ENCODE measurements around the gene MCRIP2. TPM values are rescaled to one million over a fixed set of nuclear protein-coding genes. Genes with fewer than 3 reads are reported as not detected.

MCRIP2 gene
- 100 to 1,000 TPM in 7 of 9 donors, 10 to 100 TPM in 2; 67.0 to 188 (median 149) TPM for total RNA-seq
- polyA plus RNA-seq = 100 to 1,000 TPM in 2 of 3 donors, 1 to 10 TPM in 1; 7.1 to 253 (median 241) TPM
- long read RNA-seq, donor 1, transcript MCRIP2-203 (6 exons, 1,050 nt) = minor isoform, 8 of 158 reads
- long read RNA-seq, donor 1, transcript MCRIP2-204 (1 exons, 1,728 nt) = minor isoform, 25 of 158 reads
- long read RNA-seq, donor 1, transcript MCRIP2-201 (5 exons, 946 nt) = major isoform, 92 of 158 reads
- long read RNA-seq, donor 1, partial matches to known transcripts = 16 of 158 reads
- long read RNA-seq, donor 1, other reads (novel, unspliced or antisense) = 10 of 158 reads
- long read RNA-seq, donor 2, transcript MCRIP2-204 (1 exons, 1,728 nt) = minor isoform, 23 of 95 reads
- long read RNA-seq, donor 2, transcript MCRIP2-201 (5 exons, 946 nt) = major isoform, 63 of 95 reads
- long read RNA-seq, donor 2, partial matches to known transcripts = 0 of 95 reads
- long read RNA-seq, donor 2, other reads (novel, unspliced or antisense) = 0 of 95 reads
- long read RNA-seq, donor 3, transcript MCRIP2-204 (1 exons, 1,728 nt) = minor isoform, 17 of 79 reads
- long read RNA-seq, donor 3, transcript MCRIP2-201 (5 exons, 946 nt) = major isoform, 56 of 79 reads
- long read RNA-seq, donor 3, partial matches to known transcripts = 0 of 79 reads
- long read RNA-seq, donor 3, other reads (novel, unspliced or antisense) = 0 of 79 reads
- long read RNA-seq, donor 4, transcript MCRIP2-203 (6 exons, 1,050 nt) = minor isoform, 9 of 66 reads
- long read RNA-seq, donor 4, transcript MCRIP2-201 (5 exons, 946 nt) = major isoform, 33 of 66 reads
- long read RNA-seq, donor 4, transcript MCRIP2-206 (5 exons, 1,379 nt) = minor isoform, 16 of 66 reads
- long read RNA-seq, donor 4, partial matches to known transcripts = 4 of 66 reads
- long read RNA-seq, donor 4, other reads (novel, unspliced or antisense) = 4 of 66 reads
- long read RNA-seq, donor 5, transcript MCRIP2-203 (6 exons, 1,050 nt) = minor isoform, 34 of 130 reads
- long read RNA-seq, donor 5, transcript MCRIP2-206 (5 exons, 1,379 nt) = minor isoform, 10 of 130 reads
- long read RNA-seq, donor 5, transcript MCRIP2-204 (1 exons, 1,728 nt) = minor isoform, 10 of 130 reads
- long read RNA-seq, donor 5, transcript MCRIP2-201 (5 exons, 946 nt) = major isoform, 55 of 130 reads
- long read RNA-seq, donor 5, partial matches to known transcripts = 10 of 130 reads
- long read RNA-seq, donor 5, other reads (novel, unspliced or antisense) = 10 of 130 reads
- long read RNA-seq, donor 6, transcript MCRIP2-201 (5 exons, 946 nt) = major isoform, 22 of 33 reads
- long read RNA-seq, donor 6, transcript MCRIP2-206 (5 exons, 1,379 nt) = minor isoform, 7 of 33 reads
- long read RNA-seq, donor 6, partial matches to known transcripts = 1 of 33 reads
- long read RNA-seq, donor 6, other reads (novel, unspliced or antisense) = 0 of 33 reads
- long read RNA-seq, donor 7, transcript MCRIP2-204 (1 exons, 1,728 nt) = minor isoform, 11 of 58 reads
- long read RNA-seq, donor 7, transcript MCRIP2-201 (5 exons, 946 nt) = major isoform, 38 of 58 reads
- long read RNA-seq, donor 7, partial matches to known transcripts = 5 of 58 reads
- long read RNA-seq, donor 7, other reads (novel, unspliced or antisense) = 0 of 58 reads
- long read RNA-seq, donor 8, transcript MCRIP2-204 (1 exons, 1,728 nt) = minor isoform, 25 of 152 reads
- long read RNA-seq, donor 8, transcript MCRIP2-201 (5 exons, 946 nt) = major isoform, 100 of 152 reads
- long read RNA-seq, donor 8, transcript MCRIP2-203 (6 exons, 1,050 nt) = minor isoform, 11 of 152 reads
- long read RNA-seq, donor 8, partial matches to known transcripts = 11 of 152 reads
- long read RNA-seq, donor 8, other reads (novel, unspliced or antisense) = 0 of 152 reads
- long read RNA-seq, donor 9, transcript MCRIP2-204 (1 exons, 1,728 nt) = minor isoform, 9 of 76 reads
- long read RNA-seq, donor 9, transcript MCRIP2-201 (5 exons, 946 nt) = major isoform, 62 of 76 reads
- long read RNA-seq, donor 9, partial matches to known transcripts = 0 of 76 reads
- long read RNA-seq, donor 9, other reads (novel, unspliced or antisense) = 0 of 76 reads
- long read RNA-seq, donor 10, transcript MCRIP2-201 (5 exons, 946 nt) = major isoform, 30 of 43 reads
- long read RNA-seq, donor 10, transcript MCRIP2-204 (1 exons, 1,728 nt) = minor isoform, 8 of 43 reads
- long read RNA-seq, donor 10, partial matches to known transcripts = 0 of 43 reads
- long read RNA-seq, donor 10, other reads (novel, unspliced or antisense) = 0 of 43 reads

DNA sequence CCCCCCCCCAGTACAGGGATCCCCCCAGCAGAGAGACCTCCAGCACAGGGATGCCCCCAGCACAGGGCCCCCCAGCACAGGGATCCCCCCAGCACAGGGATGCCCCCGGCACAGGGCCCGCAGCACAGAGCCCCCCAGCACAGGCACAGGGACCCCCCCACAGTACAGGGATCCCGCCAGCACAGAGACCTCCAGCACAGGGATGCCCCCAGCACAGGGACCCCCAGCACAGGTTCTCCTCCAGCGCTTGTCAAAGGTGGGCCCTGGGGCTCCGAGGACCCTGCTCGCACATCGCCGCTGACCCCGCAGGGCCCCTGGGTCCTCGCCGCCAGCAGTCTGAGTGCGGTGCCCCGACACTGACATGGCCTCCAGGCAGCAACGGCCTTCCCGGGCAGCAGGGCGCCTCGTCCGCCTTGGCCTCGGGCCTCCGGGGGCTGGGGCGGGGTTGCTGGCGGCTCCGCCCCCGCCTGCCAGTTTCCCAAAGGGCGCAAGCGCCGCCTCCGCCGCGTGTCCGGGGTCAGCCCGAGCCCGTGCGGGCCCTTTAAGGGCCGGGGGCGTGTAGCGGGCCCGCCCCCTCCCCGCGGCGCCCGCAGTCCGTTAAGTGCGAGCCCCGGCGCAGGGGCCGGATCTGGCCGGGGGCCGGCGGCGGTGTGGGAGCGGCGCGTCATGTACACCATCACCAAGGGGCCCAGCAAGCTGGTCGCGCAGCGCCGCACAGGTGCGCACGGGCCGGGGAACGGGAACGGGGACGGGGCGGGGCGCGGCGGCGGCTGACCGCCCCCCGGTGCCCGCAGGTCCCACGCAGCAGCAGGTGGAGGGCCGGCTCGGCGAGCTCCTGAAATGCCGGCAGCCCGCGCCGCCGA lies at the start of gene MCRIP2:
TSS of gene MCRIP2 (plus strand) at position 503 of the 863 bp plus-strand sequence. CDS start at position 667, 164 bp downstream.
- peak; percentile 91 to 94 (median 92) for DNase-seq
- TF ChIP-seq, protein P1, sequence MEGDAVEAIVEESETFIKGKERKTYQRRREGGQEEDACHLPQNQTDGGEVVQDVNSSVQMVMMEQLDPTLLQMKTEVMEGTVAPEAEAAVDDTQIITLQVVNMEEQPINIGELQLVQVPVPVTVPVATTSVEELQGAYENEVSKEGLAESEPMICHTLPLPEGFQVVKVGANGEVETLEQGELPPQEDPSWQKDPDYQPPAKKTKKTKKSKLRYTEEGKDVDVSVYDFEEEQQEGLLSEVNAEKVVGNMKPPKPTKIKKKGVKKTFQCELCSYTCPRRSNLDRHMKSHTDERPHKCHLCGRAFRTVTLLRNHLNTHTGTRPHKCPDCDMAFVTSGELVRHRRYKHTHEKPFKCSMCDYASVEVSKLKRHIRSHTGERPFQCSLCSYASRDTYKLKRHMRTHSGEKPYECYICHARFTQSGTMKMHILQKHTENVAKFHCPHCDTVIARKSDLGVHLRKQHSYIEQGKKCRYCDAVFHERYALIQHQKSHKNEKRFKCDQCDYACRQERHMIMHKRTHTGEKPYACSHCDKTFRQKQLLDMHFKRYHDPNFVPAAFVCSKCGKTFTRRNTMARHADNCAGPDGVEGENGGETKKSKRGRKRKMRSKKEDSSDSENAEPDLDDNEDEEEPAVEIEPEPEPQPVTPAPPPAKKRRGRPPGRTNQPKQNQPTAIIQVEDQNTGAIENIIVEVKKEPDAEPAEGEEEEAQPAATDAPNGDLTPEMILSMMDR (IDR thresholded peaks at IDR 0.05) = peak in 1 of 6 experiments; percentile 10
- peak; percentile 44 to 92 for TF ChIP-seq POLR2A (IDR thresholded peaks at IDR 0.05)
- no peaks in the 10 kb centered on the region for H3K9me3 ChIP-seq (replicated peaks in 1 of 3)
- peak within 1 kb of the TSS; percentile 40 to 97 (median 46) for H3K4me3 ChIP-seq
- peak within 1 kb of the TSS; percentile 85 to 100 (median 93) for H3K27ac ChIP-seq
- H3K36me3 ChIP-seq (replicated peaks in 1 of 2) = no peaks in the 10 kb centered on the region
- H3K27me3 ChIP-seq = no peaks in the 10 kb centered on the region
- peaks cover 61 to 64% of the 10 kb centered on the region in 2 donors for H3K4me1 ChIP-seq (replicated peaks in 1 of 2)
- whole genome bisulfite sequencing, 4 donors = 0 to 2% (median 1%) methylated on average over 1 to 81 of the region's 81 CpGs; no CpG with 5 or more reads in 1 of the 4 donors
- intact Hi-C loops (cut with DNase I) = no loop called here

DNA sequence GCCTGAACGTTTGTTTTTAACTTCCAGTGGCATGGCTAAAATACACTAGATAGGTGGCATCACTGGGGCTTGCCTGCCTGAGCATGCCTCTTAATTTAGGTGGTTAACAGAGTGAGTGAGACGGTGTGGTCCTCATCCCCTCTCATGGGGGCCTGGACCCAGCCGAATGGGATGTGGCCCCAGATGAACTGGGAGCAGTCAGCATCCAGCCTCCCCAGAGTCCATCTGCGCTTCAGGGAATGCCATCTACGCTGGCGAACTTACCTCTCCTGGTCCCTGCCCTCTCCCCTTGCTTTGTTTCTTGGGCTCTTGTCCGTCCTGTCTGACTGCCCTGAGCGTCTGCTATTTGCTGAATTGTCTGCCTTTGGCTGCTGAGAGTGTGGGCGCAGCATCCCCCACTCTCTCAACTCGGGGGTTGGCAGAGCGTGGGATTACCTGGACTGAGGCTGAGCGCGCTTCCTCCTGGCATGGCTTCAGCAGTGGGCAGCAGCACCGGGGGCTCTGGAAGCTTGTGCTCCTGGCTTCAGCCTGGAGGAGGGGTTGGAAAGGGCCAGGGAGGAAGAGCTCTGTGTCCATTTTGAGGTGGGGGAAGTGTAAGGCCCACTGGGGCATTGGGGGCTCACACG lies 49.6 kb upstream of the MCRIP2 start:
- intact Hi-C loops (cut with DNase I) = no loop called here
- no peak for TF ChIP-seq POLR2A (IDR thresholded peaks at IDR 0.05)
- TF ChIP-seq, protein P1 (IDR thresholded peaks at IDR 0.05) = no peak
- Histone ChIP-seq H3K27me3 (no peaks in the 10 kb centered on the region), H3K36me3 (replicated peaks in 1 of 2) (no peaks in the 10 kb centered on the region), H3K27ac (peak overlapping the region in 1 of 5 donors; percentile 43), H3K4me1 (replicated peaks in 1 of 2) (peaks cover 24 to 36% of the 10 kb centered on the region in 2 donors), H3K4me3 (no peak overlapping the region), H3K9me3 (replicated peaks in 1 of 3) (no peaks in the 10 kb centered on the region)
- WGBS, 4 donors = 85 to 93% (median 88%) methylated on average over 2 to 15 of the region's 15 CpGs
- DNase-seq = peak in 1 of 7 donors; percentile 25

Measured in adrenal gland (tissue), 19 donors.